Pulmonary artery endothelial cell (primary cell): ENCODE measurements around the gene CSF1. TPM values are rescaled to one million over a fixed set of nuclear protein-coding genes. Genes with fewer than 3 reads are reported as not detected.

Source experiments
- DNase-seq: peaks from one replicate; pipeline ENCODE4 v3.0.0-alpha.2; 2011; ENCODE audit warnings: low read depth, low spot score
- total RNA-seq: library from RNA; depleted of rRNA; stranded (reverse); fragments of >200 nt; gene quantifications from 2 replicates; pipeline ENCODE4 v1.2.3, GENCODE V29; 2014

Gene CSF1
- total RNA-seq, 1 donor from 2014 or later: 7.9 TPM

- DNase-seq: no peak
Observed at GRCh38 chr1:109882288-109883245, 28.1 kb upstream of the CSF1 start.

DNA sequence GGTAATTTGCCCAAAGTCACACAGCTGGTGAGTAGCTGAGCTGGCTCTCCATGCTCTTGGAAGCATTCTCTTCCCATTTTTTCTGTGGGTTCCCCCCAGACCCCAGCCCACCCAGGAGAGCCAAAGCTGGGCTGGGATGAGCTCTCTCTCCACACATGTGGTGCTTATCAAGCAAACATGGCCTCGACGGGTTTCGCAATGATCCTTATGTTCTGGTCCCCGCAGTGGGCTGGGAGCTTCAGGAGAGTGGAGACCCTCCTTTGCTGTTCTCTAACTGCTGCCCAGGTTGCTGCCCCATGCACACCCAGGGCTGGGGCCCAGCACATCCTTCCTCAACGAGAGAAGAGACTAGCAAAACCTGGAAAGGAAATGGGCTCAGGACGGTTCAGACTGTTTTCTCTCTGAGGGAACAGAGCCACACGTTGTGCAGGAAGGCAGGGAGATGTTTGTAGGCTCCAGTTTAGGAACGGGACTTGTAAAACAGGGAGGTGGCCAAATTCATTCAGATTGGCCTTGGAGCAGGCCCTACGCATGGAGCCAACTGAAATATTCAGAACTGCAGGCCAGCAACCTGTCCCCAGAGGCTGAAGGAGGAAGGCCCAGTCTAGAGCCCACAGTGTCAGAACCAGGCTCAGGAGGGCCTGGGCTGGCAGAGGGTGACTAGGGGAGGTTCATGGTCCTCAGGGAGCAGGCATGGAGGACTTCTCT lies 27.2 kb upstream of the CSF1 start:
- no peak for DNase-seq

- DNase-seq: no peak
Observed at GRCh38 chr1:109884242-109884891, 26.3 kb upstream of the CSF1 start.

GRCh38 chr1:109885589-109885988 lies 25.1 kb upstream of the CSF1 start:
- no peak for DNase-seq

GRCh38 chr1:109886827-109887226 lies 23.8 kb upstream of the CSF1 start:
- no peak for DNase-seq

GRCh38 chr1:109887271-109887670 lies 23.4 kb upstream of the CSF1 start:
- no peak for DNase-seq

GRCh38 chr1:109887884-109888283 lies 22.8 kb upstream of the CSF1 start:
- DNase-seq: no peak

GRCh38 chr1:109889094-109889493 lies 21.6 kb upstream of the CSF1 start:
- DNase-seq: no peak

DNA sequence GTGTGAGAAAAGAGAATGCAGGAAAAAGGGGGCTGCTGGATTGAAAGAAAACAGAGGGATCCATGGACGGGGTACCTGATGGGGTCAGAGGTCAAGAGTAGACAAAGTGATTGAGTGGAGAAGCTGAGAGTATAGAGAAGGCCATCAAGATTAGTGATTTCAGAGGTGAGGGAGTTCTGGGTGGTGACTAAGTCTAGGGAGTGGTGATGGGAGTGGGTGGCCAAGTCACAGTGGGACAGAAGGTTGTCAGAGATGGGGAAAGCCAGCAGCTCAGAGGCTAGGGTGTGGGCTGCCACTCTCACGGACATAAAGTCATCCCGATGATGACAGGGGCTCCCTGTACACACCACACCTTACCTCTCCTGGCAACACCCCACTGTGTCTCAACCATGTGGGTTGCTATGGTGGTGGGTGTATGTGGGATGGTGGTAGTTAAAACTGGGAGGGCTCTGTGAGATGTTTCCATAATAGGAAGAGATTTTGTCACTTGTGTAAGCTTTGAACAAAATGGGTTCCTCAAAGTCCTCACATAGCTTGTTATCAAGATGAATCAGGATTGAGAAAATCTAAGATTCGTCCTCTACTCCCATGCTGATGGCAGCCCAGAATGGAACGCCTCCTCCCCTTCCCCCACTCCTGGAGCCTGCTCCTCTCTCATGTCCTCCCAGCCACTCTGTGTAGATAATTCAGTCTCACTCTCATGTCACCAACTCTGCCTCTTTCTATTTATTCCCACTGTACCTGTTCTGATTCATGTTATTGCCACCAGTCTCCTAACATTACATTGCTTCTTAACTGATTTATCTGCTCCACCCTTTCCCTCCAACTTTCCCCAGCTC lies 20.3 kb upstream of the CSF1 start:
- DNase-seq: no peak

DNA sequence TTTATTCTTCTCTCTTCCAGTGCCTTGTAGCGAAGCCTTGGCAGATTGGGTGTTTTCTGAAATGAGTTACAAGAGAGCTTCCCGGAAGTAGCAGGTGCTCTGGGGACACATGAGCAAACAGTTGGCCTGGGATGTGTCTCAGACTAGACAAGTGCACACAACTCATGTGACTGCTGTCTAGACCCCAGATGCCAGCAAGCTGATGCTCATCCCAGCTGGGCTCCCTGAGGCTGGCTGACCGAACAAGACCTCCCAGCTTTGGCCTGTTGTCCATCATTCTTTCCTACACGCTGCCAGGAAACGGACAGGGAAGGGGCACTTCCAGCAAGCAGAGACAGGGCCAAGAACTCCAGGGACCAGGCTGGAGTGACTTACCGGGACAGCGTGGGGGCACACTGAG lies 18.7 kb upstream of the CSF1 start:
- DNase-seq: no peak

DNA sequence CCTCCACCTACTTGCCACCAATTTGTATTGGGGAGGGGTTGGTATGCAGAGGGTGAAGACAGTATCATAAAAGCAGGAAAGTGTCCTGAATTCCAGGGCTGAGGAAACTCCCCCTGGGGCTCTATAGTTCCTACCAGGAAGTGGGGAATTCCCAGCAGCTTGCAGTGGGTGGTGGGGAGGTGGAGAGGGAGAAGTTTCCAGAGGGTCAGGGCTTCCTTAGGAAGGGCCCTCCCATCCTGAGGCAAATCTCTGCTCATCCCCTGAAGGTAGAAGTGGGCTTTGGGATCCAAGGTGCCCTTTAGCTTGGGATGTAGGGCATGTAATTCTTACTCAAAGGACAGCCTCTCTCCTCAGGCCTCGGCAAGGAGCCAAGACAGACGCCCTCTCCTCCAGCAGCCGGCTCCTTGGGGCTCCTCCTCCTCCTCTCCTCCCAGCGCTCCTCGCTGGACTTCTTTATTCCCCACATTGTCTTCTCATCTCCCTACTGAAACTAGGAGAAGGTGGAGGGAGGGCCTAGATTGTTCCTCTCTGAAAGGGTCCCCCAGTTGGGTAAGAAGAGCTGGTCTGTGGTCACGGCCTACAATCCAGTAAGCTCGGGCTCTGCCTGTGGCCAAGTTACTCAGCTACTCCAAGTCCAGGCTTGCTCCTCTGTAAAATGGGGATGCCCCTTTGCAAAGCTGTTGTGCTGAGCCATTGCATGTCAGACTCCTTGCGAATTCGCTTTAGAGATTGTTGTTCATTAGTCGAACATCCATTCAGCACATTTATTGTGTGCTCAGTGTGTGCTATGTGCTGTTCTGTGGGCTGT lies 17.9 kb upstream of the CSF1 start:
- DNase-seq: peak; percentile 32

- DNase-seq: no peak
Observed at GRCh38 chr1:109893532-109894171, 17.0 kb upstream of the CSF1 start.

DNA sequence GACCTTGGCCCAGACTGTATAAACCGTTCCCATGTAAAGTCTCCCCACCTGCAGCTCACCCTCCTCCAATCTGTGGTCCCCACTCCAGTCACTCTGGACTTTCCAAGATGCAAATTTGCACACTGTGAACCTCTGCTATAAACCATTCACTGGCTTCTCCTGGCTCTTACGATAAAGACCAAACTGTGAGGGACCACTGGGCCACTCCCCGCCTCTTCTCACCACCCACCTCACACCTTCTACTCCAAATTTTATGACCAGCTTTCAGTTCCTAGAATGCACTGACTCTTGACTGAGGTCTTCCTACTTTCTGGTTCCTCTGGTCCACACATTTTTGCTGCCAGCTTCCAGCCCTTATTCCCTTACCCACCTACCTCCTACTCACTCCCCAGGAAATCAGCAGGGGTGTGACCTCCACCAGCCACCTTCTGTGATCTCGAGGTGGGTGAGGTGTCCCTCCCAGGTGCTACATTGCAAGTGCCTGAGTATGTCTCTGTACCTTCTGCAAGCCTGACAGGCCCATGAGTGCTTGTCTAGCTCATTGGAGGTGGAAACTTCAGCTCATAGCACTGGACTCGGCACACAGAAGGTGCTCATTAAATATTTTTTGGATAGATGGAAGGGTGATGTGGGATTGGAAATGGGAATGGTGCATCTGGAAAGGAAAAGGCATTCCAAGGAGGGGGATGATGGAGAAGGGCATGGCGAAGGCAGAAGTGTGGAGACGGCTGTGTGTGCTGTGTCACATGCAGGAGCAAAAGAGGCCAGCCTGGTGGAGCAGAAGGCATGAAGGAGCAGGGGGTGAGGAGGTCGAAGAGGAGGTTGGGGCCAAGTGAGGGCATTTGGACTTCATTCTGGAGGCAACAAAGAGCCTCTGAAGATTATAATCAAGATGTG lies 15.6 kb upstream of the CSF1 start:
- no peak for DNase-seq

DNA sequence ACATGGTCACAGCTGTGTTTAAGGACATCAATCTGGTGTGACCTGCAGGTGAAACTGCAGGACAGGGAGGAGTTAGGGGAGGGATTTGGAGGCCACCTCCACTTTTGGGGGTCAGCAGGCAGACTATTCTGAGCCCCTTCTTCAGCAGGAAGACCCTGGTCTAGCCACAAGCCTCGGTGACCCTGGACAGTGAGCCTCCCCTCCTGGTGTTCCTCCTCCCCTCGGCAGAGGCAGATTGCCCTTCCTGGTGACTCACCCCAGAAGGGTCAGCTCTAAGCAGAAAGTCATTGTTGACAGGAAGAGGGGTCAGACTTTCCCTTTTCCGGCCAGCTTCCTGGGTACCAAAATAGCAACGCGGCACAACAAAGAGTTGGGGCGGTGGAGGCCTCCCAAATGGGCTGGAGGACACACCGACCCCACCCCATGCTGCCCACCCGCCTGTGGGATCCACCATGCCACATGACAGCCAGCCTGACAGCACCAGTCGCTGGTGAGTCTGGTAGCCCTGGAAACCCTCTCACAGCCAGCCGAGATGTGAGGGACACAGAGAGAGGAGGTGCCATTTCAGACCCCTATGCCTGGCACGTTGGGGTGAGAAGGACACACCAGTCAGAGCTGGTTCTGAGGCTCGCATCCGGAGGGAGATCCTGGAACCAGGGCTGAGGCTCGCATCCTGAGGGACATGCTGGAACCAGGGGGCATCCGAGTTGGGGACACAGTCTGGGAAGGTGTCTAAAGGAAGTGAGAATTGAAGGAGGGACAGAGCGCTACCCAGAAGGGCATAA lies 14.7 kb upstream of the CSF1 start:
- DNase-seq: peak; percentile 77

- DNase-seq: no peak
Observed at GRCh38 chr1:109896681-109897080, 14.0 kb upstream of the CSF1 start.

DNA sequence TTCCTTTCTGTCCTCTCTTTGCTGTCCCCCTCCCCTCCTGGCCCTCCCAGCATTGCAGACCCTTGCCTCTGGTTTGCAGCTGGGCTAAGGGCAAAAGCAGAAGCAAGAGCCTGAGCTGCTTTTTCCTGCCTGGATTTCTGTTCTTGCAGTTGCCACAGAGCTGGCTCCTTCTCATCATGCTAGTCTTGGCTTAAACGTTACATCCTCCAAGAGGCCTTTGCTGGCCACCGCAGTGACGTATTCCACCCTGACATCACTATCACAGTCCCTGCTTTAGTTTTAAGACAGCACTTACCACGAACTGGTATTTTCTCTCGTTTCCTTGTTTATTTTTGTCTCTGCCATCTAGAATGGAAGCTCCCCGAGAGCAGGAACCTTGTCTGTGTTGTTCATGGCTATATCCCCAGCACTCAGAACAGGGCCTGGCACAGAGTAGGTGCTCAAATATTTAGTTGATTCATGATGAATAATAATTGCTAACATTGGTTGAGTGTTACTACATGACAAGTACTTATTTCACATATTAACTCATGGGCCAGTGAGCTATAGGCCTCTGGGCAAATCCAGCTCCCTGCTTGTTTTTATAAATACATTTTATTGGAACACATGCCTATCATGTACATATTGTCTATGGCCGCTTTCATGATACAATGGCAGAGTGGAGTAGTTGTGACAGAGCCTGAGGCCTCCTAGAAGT lies 13.2 kb upstream of the CSF1 start:
- DNase-seq: no peak

- DNase-seq: no peak
Observed at GRCh38 chr1:109898842-109899241, 11.8 kb upstream of the CSF1 start.
